ENCODE measurements around the gene NELFB.

The NELFB gene

DNA sequence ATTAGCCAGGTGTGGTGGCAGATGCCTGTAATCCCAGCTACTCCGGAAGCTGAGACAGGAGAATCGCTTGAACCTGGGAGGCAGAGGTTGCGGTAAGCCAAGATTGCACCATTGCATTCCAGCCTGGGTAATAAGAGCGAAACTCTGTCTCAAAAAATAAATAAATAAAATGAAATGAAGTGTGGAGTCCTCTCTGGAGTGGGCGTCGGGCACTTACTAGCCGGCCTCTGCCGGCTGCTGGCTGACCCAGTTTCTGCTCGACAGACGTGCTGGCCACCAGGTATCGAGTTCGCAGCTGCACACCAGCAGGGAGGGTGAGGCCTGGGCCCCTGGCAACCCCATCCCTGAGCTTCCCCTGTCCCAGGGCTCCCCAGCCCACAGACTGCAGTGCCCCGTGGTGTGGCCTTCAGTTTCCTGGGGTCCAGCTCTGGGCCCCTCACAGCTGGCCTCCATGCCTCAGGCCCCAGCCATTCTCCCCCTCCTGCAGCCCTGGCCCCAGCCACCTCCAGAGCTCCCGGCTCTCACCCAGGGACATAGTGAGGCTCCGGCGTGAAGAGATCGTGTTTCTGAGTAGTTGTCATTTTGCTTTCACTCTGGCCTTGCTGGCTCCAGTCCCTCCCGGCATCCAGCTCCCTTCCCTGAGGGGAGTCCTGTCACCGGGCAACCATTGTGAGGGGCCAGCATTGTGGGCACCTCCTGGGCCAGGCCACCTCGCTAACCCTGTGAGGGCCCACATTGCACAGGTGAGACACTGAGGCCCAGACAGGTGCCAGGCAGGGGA lies 7.8 kb upstream of the NELFB start:
- DNase-seq (ENCODE audit: low read depth) = no peak

DNA sequence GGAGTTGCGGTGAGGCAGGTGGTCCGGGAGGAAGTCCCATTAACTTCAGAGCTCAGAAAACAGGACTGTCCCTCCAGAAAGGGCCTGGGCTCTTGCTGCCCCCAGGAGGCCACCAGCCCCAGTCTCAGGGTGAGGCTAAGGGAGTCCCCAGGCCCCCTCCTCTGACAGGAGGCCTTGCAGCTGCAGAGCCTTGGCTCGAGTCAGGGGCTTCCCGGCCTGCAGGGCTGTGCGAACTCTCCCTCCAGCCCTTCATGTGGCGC lies 7.3 kb upstream of the NELFB start:
- no peak for DNase-seq (ENCODE audit: low read depth)

DNA sequence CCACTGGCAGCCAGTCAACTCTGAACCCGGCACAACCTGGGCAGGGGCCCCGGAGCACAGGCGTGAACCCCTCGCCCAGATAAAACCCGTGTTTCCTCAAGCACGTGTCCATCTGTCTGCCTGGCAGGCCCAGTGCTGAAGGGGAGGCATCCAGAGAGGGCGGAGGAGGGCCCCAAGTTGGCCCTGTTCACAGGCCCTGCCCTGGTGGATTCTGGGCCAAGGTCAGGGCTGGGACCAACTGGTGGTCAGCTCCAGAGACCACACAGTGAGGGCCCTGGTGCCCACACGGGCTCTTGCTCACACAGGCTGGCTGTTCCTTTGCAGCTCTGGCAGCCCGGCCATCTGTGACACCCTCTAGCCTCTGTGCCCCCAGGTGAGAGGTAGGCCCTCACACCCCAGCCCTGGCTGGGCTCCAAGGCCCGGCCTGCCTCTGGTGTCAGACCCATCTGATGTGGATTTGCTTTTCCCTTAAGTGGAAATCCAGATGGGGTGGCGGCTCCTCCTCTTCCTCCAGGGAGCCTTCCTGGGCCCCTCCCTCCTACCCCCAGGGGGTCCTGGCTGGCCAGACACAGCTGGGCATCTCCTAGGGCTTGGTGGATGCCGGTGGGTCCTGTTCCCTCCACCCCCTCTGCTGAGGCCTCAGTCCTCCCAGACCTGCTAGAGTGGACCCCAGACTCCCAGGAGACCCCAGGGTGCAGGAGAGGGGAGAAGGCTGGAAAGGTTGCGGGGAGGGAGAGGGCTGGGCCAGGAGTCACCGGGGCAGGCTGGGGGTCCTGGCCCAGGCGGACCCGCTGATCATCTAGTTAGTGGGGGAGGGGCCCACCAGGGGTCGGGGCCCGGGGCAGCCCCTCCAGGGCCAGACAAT lies 4.6 kb upstream of the NELFB start:
- no peak for DNase-seq (ENCODE audit: low read depth)

DNA sequence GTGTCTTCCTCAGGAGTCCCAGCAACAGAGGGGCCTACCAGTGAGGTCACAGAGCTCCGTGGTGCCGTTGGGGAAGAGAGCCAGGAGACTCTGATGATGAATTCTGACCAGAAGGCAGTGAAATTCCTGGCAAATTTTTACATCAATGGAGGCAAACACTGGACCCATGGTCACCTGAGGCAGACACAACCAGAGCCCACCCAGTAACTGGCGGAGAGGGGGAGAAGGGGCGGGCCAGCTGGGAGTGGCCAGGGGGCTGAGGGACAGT lies 4.0 kb upstream of the NELFB start, which contains the start of gene STPG3:
STPG3 (plus strand) TSS at position 93 of the 268 bp plus-strand sequence; CDS start at position 94, 1 bp downstream.
- no peak for DNase-seq (ENCODE audit: low read depth)

DNA sequence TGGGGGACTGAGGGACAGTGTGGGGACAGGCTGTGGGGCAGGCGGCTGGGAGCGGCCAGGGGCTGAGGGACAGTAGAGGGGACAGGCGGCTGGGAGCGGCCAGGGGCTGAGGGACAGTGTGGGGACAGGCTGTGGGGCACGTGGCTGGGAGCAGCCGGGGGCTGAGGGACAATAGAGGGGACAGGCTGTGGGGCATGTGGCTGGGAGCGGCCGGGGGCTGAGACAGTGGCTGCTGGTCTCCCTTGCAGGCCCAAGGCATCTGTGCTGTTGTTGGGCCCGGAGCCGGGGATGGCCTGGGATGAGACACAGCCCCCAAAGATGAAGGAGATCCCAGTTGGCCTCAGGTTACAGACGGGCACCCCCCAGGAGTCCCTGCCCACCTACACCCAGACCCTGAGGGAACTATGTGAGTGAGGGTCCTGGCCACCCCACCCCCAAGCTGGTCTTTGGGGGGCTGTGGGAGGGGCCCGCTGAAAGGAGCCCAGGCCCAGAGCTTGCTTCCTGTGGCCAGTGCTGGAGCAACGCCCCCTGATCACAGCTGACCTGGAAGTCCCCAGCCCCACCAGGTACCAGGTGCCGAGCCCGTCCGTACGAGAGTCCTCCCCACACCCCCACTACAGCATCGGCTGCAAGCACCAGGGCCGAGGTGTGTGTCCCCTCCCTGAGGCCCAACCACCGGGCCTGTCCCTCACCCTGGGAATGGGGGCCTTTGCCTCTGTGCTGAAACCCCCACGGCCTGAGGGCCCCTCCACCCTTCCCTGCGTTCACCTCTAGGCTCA lies 3.4 kb upstream of the NELFB start:
- DNase-seq (ENCODE audit: low read depth) = no peak

DNA sequence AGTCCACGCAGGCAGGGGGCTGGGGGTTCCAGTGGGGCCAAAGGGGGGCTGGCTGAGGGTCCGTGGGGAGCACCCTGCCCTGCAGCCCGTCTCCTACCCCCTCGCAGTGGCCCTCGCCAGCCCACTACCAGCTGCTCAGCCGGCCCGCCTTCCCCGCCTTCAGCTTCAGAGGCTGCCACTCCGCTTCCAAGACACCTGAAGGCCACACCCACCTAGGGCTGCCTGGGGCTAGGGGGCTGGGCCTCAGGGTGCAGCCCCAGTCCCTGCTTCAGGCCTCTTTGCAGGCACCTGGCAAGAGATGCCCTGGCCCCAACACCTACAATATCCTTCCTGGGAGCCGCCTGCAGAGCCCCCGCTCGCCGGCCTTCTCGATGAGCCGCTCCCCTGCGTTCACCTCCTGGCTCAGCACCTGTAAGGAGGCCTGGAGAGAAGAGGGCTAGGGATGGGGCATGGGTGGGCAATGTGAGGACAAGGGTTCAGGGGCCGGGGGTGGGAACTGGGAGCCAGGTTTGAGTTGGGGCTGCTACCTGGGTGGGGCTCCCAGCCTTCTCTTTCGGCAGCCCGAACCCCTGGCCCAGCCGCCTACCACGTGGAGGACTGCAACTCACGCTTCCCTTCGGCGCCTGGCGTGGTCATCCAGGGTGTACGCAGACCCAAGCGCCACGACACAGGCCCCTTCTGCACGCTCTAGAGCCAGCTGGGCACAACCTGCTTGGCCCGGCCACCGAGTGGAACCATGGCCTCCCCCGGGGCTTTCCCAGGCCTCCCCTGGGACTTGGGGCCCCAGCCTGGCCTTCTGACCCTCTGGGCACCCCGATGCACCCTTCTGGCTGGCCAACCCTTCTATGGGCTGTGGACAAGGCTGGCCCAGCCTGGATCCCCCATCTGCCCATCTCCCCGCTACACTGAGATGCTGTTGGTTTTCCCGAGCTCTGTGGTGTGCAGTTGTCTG lies 2.3 kb upstream of the NELFB start:
- DNase-seq (ENCODE audit: low read depth) = no peak

DNA sequence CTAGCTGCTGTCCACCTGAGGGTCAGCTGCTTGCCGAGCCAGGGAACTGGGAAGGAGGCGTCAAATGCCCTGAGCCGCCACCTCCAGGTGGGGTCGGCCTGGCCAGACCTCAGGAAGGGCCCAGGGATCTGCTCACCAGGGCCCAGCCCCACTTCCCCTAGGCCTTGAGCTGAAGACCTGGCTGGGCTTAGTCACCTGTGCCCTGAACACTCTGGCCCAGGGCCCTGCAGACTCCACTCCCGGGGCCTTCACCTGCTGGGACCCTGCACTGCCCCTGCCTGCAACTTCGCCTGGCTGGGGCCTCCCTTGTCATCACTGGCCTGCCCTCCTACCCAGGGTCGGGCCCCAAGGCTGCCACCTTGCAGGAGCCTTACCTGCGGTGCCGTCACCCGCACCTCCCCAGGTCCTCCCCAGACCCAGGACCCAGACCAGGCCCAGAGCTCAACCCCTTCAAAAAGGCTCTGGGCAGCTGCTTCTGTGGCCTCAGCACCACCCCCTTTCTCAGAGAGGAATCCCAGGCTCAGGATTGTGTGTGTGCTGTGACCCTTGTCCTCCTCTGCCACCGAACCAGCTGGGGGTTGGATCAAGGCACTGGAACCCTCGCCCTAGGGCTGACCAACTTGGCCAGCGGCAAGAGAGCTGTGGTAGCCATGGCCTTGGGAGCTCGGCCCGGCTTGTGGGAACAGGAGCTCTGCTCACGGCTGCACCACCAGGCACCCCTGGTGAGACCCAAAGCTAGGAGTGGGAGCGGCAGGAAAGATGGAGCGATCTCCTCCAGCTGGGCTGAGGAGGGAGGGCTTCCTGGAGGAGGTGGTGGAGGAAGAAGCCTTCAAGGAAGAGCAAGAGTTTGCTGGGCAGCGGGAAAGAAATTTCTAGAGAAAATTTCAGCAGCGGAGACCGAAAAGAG lies 1.2 kb upstream of the NELFB start:
- peak; percentile 40 for DNase-seq (ENCODE audit: low read depth)

DNA sequence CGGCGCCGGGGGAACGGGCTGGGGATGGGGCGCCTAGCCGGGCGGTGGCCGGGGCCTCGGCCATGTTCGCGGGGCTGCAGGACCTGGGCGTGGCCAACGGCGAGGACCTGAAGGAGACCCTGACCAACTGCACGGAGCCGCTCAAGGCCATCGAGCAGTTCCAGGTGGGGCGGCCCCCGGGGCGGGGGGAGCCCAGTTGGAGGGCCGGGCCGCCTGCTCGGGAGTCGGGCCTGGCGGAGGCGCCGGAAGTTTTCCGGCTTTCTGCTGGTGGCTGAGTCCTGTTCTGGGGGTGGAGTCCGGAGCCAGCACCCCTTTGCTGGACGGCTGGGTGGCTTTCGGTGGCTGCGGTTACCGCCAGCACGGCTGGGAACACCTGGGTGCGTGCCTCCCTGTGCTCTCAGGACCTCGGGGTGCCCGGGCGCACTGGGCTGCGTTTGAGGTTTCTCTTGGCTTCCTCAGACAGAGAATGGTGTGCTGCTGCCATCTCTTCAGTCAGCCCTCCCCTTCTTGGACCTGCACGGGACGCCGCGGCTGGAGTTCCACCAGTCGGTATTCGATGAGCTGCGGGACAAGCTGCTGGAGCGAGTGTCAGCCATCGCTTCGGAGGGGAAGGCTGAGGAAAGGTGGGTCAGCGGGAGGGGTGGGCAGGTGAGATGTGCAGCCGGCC lies 454 bp downstream of the NELFB start:
- DNase-seq (ENCODE audit: low read depth) = peak; percentile 60

DNA sequence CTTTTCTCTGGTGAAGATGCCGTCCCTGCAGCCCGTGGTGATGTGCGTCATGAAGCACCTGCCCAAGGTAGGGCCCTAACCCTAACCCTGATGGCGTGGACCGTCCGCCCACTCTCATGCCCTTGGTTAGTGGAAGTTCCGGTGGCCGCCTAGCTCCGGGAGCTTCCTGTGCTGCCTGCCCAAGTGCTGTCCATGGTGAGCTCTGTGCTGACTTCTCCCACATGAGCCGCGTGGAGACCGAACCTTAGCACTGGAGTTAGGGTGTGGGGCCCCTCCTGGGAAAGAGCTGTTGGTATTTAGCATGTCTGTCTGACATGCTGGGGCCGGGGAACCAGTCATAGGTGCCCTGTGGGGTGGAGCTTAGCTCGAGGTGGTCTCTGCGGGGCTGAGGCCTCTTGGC lies 1.2 kb downstream of the NELFB start:
- DNase-seq (ENCODE audit: low read depth) = no peak

DNA sequence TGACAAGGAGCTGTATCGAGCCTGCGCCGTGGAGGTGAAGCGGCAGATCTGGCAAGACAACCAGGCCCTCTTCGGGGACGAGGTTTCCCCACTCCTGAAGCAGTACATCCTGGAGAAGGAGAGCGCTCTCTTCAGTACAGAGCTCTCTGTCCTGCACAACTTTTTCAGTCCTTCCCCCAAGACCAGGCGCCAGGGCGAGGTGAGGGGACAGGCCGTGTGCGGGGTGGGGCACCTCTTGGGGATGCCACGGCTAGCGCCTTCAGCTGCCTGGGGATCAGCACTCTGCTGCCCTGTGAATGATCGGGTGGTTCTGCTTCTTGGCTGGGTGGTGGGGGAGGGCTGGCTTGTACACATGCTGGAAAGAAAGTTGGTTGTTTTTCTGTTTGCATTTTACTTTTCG lies 1.7 kb downstream of the NELFB start:
- no peak for DNase-seq (ENCODE audit: low read depth)

DNA sequence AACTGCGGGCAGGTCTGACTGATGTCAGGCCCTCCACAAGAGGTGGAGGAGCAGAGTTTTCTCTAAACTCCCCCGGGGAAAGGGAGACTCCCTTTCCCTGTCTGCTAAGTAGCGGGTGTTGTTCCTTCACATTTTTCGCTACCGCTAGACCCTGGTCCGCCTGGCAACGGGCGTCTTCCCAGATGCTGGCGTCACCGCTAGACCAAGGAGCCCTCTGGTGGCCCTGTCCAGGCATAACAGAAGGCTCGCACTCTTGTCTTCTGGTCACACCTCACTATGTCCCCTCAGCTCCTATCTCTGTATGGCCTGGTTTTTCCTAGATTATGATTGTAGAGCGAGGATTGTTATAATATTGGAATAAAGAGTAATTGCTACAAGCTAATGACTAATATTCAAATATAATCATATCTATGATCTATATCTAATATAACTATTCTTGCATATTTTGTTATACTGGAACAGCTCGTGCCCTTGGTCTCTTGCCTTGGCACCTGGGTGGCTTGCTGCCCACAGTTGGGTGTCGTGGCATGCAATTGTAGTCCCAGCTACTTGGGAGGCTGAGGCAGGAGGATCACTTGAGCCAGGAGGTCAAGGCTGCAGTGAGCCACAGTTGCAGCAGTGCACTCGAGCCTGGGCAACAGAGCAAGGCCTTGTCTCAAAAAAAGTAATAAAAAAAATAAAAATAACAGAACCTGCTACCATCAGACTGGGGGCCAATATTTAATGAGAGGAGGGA lies 7.2 kb downstream of the NELFB start:
- peak; percentile 54 for DNase-seq (ENCODE audit: low read depth)

DNA sequence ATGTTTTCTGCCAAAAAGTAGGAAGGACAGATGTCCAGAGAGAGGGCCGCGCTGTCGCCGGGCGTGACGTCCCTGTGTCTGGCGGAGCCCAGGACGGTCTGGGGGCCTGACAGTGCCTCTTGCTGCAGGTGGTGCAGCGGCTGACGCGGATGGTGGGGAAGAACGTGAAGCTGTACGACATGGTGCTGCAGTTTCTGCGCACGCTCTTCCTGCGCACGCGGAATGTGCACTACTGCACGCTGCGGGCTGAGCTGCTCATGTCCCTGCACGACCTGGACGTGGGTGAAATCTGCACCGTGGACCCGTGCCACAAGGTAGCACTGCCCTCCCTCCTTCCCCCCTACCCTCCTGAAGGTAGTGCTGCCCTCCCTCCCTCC lies 7.8 kb downstream of the NELFB start:
- DNase-seq (ENCODE audit: low read depth) = no peak

DNA sequence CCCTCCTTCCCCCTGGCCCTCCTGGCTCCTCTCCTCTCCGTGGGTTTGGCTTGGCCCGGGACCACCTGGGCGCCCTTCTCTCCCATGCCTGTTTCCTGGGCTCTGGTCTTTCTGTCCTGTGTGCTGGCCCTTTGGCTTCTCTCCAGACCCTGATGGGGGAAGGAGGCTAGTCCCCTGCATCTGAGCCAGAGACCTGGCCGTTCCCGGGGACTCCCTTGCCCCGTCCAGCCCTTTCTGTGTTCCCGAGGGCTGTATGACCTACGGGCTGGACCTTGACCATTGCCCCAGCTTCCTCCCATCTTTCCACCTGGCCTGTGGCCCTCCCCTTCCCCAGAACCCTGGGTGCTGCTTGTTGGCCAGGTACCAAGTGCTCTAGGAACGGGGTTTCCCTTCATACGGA lies 8.4 kb downstream of the NELFB start:
- DNase-seq (ENCODE audit: low read depth) = no peak

DNA sequence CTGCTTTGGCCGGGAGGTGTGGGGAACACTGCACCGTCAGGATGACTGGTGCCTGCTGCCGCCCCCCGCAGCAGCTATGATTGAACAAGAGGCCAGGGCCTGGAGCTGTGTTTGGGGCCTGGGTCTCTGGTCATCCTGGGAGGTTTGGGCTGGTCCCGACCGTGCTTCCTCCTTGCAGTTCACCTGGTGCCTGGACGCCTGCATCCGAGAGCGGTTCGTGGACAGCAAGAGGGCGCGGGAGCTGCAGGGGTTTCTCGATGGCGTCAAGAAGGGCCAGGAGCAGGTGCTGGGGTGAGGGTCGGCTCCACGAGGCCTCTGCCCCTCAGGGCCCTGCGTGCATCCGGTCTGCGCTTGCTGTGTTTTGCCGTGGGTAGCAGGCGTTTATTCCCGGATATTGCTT lies 8.9 kb downstream of the NELFB start:
- DNase-seq (ENCODE audit: low read depth) = no peak

DNA sequence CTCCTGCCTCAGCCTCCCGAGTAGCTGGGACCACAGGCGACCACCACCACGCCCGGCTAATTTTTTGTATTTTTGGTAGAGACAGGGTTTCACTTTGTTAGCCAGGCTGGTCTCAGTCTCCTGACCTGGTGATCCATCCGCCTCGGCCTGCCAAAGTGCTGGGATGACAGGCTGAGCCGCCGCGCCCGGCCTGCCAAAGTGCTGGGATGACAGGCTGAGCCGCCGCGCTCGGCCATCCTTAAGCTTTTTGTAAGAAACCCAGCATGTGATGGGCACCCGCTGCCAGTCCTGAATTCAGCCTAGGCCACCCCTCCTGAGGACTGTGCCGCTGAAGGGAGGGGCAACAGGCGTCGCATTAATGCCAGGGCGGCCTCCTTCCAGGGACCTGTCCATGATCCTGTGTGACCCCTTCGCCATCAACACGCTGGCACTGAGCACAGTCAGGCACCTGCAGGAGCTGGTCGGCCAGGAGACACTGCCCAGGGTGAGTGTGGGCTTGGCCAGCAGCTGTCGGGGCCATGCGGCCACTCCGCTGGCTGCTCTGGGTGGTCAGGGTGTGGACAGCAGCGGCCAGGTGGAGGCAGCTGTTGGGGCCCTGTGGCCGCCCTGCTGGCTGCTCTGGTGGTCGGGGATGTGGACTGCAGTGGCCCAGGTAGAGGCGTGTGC lies 10.5 kb downstream of the NELFB start:
- no peak for DNase-seq (ENCODE audit: low read depth)

DNA sequence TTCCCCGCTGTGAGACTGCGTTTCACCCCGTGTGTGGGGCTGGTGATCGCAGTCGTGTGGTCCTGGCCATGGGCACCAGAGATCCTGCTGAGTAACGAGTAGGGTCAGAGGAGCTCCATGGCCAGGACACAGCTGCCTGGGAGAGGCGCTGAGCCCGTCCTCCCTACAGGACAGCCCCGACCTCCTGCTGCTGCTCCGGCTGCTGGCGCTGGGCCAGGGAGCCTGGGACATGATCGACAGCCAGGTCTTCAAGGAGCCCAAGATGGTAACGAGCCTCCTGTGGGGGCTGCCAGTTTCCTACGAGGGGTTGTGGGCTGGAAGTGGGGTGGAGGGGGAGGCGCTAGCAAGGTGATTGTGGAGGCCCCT lies 11.0 kb downstream of the NELFB start:
- no peak for DNase-seq (ENCODE audit: low read depth)

DNA sequence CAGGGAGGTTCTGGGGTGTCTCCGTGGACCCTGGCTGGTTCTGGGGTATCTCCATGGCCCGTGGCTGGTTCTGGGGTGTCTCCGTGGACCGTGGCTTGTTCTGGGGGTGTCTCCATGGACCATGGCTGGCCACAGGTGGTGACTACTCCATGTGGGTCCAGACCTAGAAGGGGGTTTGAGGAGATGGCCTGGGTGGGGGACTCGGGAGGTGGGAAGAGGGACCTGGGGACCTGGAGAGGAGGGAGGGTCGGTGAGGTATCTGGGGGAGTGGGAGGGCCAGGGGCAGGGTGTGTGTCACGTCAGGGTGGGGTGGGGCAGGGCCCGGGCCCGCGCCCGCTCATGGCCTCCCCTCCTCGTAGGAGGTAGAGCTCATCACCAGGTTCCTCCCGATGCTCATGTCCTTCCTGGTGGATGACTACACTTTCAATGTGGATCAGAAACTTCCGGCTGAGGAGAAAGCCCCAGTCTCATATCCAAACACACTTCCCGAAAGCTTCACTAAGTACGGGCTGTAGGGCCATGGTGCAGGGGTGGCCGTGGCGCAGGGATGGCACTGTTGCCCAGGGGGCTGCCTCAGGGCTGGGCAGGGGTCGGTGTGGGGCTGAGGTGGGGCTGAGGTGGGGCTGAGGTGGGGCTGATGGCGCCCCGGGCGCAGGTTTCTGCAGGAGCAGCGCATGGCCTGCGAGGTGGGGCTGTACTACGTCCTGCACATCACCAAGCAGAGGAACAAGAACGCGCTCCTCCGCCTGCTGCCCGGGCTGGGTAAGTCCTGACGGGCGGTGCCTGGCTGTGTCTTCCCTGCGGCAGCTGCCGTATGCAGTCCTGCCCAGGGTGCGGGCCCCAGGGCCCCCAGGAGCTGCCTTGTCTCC lies 11.7 kb downstream of the NELFB start:
- no peak for DNase-seq (ENCODE audit: low read depth)

DNA sequence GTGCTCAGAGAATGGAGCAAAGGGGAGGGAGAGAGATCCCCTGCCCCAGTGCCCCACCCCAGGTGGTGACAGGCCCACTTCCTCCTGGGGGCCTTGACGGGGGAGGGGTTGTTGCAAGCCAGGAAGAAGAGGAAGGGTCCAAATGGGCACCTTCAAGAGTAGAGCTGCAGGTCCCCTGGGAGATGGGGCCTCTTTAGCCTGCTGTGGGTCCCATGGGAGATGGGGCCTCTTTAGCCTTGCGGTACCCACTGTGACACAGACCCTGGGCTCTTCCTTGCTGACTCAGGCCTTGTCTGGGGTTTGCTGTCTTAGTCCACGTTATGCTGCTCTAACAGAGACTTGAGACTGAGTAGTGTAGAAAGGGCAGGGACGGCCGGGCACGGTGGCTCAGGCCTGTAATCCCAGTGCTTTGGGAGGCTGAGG lies 12.8 kb downstream of the NELFB start:
- peak; percentile 39 for DNase-seq (ENCODE audit: low read depth)
